ENCODE data around the gene MRGPRX3. TPM values are rescaled to one million over a fixed set of nuclear protein-coding genes. Genes with fewer than 3 reads are reported as not detected.

The MRGPRX3 gene
- total RNA-seq, 1 donor from 2014 or later: not detected

DNA sequence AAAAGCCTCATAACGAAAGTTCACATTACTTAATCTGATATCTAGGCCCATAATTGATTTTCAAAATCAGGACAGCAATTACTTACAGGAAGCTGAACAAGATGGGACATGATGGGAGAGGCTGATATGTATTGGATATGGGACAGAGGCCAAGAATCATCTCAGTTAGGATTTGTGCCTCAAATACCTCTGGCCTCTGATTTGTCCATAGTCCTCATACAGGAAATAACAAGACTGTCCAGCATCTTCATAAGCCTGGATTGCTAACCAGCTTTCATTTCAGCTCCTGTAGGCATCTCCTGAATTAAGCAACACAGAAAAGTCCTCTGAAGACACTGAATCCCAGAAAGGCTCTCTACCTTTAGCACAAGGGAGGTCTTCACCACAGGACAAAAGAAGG, 36.0 kb downstream of the MRGPRX3 start:
- H3K9me3 Mint-ChIP-seq (ENCODE audit: low read depth): peaks cover 6% of the 10 kb centered on the region
- peaks cover 54% of the 10 kb centered on the region for H3K27me3 Mint-ChIP-seq
- DNase-seq (ENCODE audit: low spot score, unreplicated experiment): no peak
- no peak overlapping the region for H3K27ac Mint-ChIP-seq
- H3K4me1 Mint-ChIP-seq (ENCODE audit: low read depth): no peaks in the 10 kb centered on the region
- no peaks in the 10 kb centered on the region for H3K36me3 Mint-ChIP-seq (ENCODE audit: insufficient read depth)
- no peak overlapping the region for H3K4me3 Mint-ChIP-seq (ENCODE audit: low read depth)
- TF ChIP-seq CTCF (IDR thresholded peaks at IDR 0.05; ENCODE audit: unreplicated experiment): no peak

- no peaks in the 10 kb centered on the region for H3K4me1 Mint-ChIP-seq (ENCODE audit: low read depth)
- TF ChIP-seq CTCF (IDR thresholded peaks at IDR 0.05; ENCODE audit: unreplicated experiment): peak; percentile 59
- peaks cover 56% of the 10 kb centered on the region for H3K27me3 Mint-ChIP-seq
- no peaks in the 10 kb centered on the region for H3K36me3 Mint-ChIP-seq (ENCODE audit: insufficient read depth)
- no peak overlapping the region for H3K4me3 Mint-ChIP-seq (ENCODE audit: low read depth)
- H3K27ac Mint-ChIP-seq: no peak overlapping the region
- no peaks in the 10 kb centered on the region for H3K9me3 Mint-ChIP-seq (ENCODE audit: low read depth)
- DNase-seq (ENCODE audit: low spot score, unreplicated experiment): no peak
These were observed 39.1 kb downstream of the MRGPRX3 start for GRCh38 chr11:18171377-18172000.

DNA sequence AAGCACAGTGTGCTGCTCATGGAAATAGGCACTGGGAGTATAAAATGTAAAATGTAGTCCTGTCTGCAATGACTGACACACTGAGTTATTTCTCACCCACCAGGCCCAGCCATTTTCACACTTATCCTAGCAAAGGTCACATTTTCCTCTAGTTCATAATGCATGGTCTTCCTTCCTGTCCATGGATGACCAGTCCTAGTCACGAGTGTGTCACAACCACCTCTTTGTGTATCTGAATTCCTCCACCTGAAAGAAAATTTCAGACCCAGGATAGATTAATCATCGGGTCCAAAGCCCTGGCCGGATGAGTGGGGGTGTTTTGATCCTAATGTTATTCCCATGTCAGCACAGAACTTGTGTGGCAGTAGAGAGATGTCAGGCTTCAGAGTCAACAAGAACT, 40.3 kb downstream of the MRGPRX3 start, which contains the start of gene MRGPRX4:
MRGPRX4 (plus strand) TSS at position 172 of the 400 bp plus-strand sequence. CDS start 420 bp downstream, outside the sequence.
- no peaks in the 10 kb centered on the region for H3K9me3 Mint-ChIP-seq (ENCODE audit: low read depth)
- peaks cover 3% of the 10 kb centered on the region for H3K4me1 Mint-ChIP-seq (ENCODE audit: low read depth)
- H3K27ac Mint-ChIP-seq: no peak within 1 kb of the TSS
- TF ChIP-seq CTCF (IDR thresholded peaks at IDR 0.05; ENCODE audit: unreplicated experiment): no peak
- DNase-seq (ENCODE audit: low spot score, unreplicated experiment): no peak
- H3K36me3 Mint-ChIP-seq (ENCODE audit: insufficient read depth): no peaks in the 10 kb centered on the region
- no peak within 1 kb of the TSS for H3K4me3 Mint-ChIP-seq (ENCODE audit: low read depth)
- peaks cover 60% of the 10 kb centered on the region for H3K27me3 Mint-ChIP-seq

GRCh38 chr11:18173225-18173866, 41.0 kb downstream of the MRGPRX3 start:
- no peaks in the 10 kb centered on the region for H3K36me3 Mint-ChIP-seq (ENCODE audit: insufficient read depth)
- no peaks in the 10 kb centered on the region for H3K9me3 Mint-ChIP-seq (ENCODE audit: low read depth)
- H3K27me3 Mint-ChIP-seq: peaks cover 61% of the 10 kb centered on the region
- H3K4me3 Mint-ChIP-seq (ENCODE audit: low read depth): no peak overlapping the region
- no peak overlapping the region for H3K27ac Mint-ChIP-seq
- TF ChIP-seq CTCF (IDR thresholded peaks at IDR 0.05; ENCODE audit: unreplicated experiment): no peak
- DNase-seq (ENCODE audit: low spot score, unreplicated experiment): no peak
- peaks cover 4% of the 10 kb centered on the region for H3K4me1 Mint-ChIP-seq (ENCODE audit: low read depth)

Other genes with a start within 250 kb of the MRGPRX3 start
- gene SERGEF, start 119.5 kb upstream of the MRGPRX3 start, total RNA-seq: 32.4 and 34.8 TPM in 2 replicates
- gene TPH1, start 86.3 kb upstream of the MRGPRX3 start, total RNA-seq: 0.50 and 0.64 TPM in 2 replicates
- gene SAAL1, start 26.5 kb upstream of the MRGPRX3 start, total RNA-seq: 28.3 and 28.5 TPM in 2 replicates
- gene MRGPRX4, start 40.3 kb downstream of the MRGPRX3 start, total RNA-seq: not detected in 2 replicates
- gene SAA4, start 104.2 kb downstream of the MRGPRX3 start, total RNA-seq: not detected in 2 replicates
- gene SAA2, start 116.1 kb downstream of the MRGPRX3 start, total RNA-seq: not detected in 2 replicates
- not detected in 2 replicates for gene SAA1, start 133.7 kb downstream of the MRGPRX3 start, total RNA-seq
- 17.6 and 18.6 TPM in 2 replicates for gene HPS5, start 189.6 kb downstream of the MRGPRX3 start, total RNA-seq
- 43.9 and 45.4 TPM in 2 replicates for gene GTF2H1, start 190.0 kb downstream of the MRGPRX3 start, total RNA-seq

Data from progenitor cell of endocrine pancreas (in vitro differentiated cells).